ENCODE data around the gene EPS8L3.
A peak's percentile ranks its signal among the peaks of the same experiment; 100 is the strongest.

EPS8L3 gene

DNA sequence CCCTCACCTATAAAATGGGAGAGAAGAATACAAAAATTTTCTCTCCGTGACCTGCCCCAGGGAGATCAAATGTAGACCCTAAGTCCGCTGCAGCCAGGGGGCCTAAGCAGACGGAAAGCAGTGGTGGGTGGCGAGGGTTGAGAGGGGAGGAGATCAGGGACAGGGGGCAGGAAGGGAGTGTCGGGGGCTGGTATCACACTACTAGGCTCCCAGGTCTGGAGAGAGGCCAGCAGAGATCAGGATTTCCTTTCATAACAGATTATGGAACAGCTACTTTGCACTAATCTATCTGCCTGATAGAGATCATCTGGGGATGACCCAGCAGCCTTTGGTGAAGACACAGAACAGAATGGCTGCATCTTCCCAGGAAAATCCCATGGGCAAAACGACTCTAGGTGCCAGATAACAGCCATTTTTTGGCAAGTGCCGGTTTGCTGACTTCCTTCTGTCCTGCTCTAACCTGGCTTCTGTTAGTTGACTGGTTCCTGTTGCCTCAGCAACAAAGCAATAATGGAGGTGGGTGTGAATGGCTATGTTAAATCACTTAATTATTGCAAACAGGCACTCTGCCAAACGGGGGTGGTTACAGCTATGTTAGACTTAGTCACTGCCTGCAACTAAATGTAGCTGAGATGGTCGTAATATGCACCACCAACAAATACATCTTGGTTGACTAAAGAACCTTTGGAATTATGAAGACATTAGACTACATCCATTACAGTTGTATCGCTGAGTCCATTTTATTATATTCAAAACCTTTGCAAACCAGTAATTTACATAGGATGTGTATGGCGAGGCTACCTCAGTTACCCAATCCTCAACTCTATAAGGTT is 30.0 kb upstream of the EPS8L3 start:
- peak; percentile 41 for DNase-seq (ENCODE audit: low spot score)

GRCh38 chr1:109793089-109793485 is 29.4 kb upstream of the EPS8L3 start:
- DNase-seq (ENCODE audit: low spot score), result peak; percentile 41

GRCh38 chr1:109792056-109792831 is 28.5 kb upstream of the EPS8L3 start:
- peak; percentile 80 for DNase-seq (ENCODE audit: low spot score)

- DNase-seq (ENCODE audit: low spot score), result no peak
Observed at GRCh38 chr1:109791495-109792043, 27.8 kb upstream of the EPS8L3 start.

GRCh38 chr1:109790735-109791494 is 27.2 kb upstream of the EPS8L3 start:
- DNase-seq (ENCODE audit: low spot score), result peak; percentile 62

DNA sequence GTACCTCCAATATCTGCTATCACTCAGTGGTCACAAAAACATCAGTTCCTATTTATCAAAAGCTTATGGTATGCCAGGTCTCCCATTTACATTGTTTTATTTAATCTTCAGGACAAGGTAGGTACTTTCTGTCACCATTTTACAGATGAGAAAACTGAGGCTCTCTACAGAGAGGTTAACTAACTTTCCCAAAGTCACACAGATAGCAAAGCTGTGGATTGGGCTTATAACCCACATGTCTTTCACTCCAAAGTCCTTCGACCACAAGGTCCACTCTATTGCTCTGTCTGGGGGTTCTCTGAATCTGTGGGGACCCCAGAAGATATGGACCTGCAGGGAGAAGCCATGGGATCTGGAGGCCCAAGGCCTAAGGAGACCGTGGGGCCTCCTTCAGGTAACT is 26.6 kb upstream of the EPS8L3 start:
- DNase-seq (ENCODE audit: low spot score), result no peak

- peak; percentile 18 for DNase-seq (ENCODE audit: low spot score)
Observed at GRCh38 chr1:109789551-109790180, 25.9 kb upstream of the EPS8L3 start.

GRCh38 chr1:109788695-109789521 is 25.2 kb upstream of the EPS8L3 start:
- peak; percentile 58 for DNase-seq (ENCODE audit: low spot score)

GRCh38 chr1:109787845-109788601 is 24.3 kb upstream of the EPS8L3 start:
- peak; percentile 48 for DNase-seq (ENCODE audit: low spot score)

GRCh38 chr1:109787211-109787844 is 23.6 kb upstream of the EPS8L3 start:
- DNase-seq (ENCODE audit: low spot score), result no peak

DNA sequence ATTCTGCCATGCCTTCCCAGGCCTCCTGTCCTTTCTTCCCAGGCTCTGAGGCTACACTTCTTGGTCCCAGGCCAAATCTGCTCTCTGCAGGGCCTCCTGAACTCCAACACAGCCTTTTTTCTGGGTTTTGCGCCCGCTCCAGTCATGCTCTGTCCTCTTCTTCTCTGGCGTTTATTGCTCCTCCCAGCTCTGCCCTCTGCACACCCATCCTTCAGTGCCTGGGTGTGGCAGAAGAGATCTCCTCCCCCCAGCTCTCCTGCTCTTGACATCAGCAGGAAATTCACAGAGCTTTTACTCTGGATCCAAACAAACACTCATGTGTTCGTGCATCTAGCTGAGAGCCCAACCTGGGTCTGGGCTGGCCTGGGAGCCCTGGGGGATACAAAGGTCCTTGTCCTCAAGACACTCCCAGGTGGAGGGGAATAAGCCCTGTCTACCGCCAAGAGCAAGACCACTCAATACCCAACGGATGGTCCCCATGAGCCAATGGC is 22.9 kb upstream of the EPS8L3 start:
- no peak for DNase-seq (ENCODE audit: low spot score)

GRCh38 chr1:109786112-109786480 is 22.4 kb upstream of the EPS8L3 start:
- no peak for DNase-seq (ENCODE audit: low spot score)

DNA sequence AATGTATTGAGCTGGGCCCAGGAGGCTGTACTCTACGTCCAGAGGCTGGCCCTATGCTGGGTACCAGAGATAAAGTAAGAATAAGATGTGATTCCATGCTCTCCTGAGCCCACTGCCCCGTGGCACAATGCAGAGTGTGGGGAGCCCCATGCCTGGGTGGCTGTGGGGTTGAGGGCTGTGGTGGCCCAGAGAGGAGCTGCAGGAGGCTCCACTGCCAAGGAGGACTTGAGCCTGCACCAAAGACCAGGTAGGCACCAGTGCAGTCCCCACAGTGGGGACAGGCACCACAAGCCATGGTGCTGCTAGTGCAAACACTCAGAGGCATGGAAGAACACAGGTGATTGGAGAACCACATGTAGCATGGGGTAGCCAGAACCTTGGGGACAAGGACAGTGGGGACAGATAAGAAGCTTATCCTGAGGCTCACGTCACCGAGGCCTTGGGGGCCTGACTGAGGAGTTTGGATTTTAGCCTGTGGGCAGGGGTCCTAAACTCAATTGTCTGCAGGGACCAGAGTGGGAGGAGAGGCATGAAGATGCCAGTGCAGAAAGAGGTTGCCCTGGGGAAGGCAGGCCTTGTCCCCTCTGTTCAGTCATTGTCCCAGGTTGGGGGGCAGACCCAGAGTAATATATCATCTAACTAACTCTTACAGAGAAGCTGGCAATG is 21.9 kb upstream of the EPS8L3 start:
- no peak for DNase-seq (ENCODE audit: low spot score)

DNA sequence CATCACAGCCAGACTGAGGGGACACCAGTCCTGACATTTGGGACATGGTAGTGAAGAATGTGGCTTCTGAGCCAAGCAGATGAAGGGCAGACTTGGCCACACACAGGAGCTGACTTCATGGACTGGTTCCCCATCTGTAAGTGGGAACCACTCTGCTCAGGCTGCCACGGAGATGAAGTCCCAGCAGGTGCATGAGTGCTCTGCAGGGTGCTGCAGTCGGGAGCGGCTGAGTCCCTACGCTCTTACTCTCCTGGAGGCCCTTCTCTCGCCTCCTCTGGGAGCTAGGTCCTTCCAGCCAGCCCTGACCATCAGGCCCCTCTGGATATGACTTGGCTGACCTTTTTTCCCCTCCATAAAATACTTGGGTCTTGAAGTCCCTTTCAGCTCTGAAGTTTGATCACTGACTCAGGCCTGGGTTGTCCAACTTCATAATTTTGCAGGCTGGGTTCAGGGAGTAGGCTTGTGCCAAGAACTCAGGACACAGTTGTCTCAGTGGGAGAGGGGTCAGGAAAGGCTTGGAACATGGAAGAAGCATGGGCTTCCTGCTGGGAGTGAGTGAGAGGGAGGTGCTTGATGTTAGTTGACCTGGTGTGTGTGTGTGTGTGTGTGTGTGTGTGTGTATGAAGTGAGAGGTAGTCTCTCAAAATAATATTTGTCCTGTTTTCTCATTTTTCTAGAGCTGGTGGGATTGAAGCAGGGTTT is 21.0 kb upstream of the EPS8L3 start:
- no peak for DNase-seq (ENCODE audit: low spot score)

DNA sequence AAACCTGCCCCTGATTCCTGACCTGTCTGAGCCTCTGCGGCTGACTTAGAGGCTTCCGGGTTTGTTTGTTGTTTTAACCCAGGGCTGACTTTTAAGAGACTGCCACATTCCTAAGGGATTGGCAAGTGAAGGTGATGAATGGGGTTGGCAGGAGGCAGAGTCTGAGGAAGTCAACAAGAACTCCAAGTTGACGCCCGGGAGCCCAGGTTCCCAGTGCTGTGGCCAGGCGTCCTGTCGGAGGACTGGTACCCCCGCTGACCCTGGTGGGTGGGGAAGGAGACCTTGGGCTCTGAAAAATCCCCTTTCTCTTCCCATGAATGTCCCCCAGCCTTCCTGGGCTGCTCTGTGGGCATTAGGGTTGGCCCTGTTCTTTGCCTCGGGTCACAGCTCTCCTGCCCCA is 19.7 kb upstream of the EPS8L3 start:
- no peak for DNase-seq (ENCODE audit: low spot score)

- no peak for DNase-seq (ENCODE audit: low spot score)
Observed at GRCh38 chr1:109782927-109783326, 19.2 kb upstream of the EPS8L3 start.

- no peak for DNase-seq (ENCODE audit: low spot score)
Observed at GRCh38 chr1:109782514-109782913, 18.8 kb upstream of the EPS8L3 start.

GRCh38 chr1:109781806-109782205 is 18.1 kb upstream of the EPS8L3 start:
- DNase-seq (ENCODE audit: low spot score), result no peak

All from ecto neural progenitor cell (in vitro differentiated cells).